Nephron (organoid): ENCODE results near the gene TBCD.
A peak's percentile ranks its signal among the peaks of the same experiment; 100 is the strongest.

Experiments used
- H3K27ac Mint-ChIP-seq, 3 experiments: 2 replicates each; pipeline ENCODE4 v1.8.0; 2020; ENCODE audit warnings: mixed read lengths in 3 of 3, mild to moderate bottlenecking in 2 of 3, moderate library complexity in 1 of 3
- H3K27me3 Mint-ChIP-seq: 2 replicates; pipeline ENCODE4 v1.8.0; 2021; ENCODE audit warnings: low read depth, mild to moderate bottlenecking, moderate library complexity, mixed read lengths
- H3K36me3 Mint-ChIP-seq: 2 replicates; pipeline ENCODE4 v1.8.0; 2020; ENCODE audit warnings: low read depth, mixed read lengths
- H3K4me1 Mint-ChIP-seq: 2 replicates; pipeline ENCODE4 v1.8.0; 2020; ENCODE audit warnings: mixed read lengths
- H3K4me3 Mint-ChIP-seq, 3 experiments: 2 replicates each; pipeline ENCODE4 v1.8.0; 2020; ENCODE audit warnings: mild to moderate bottlenecking in 3 of 3, mixed read lengths in 3 of 3, moderate library complexity in 2 of 3
- H3K9me3 Mint-ChIP-seq: 2 replicates; pipeline ENCODE4 v1.8.0; 2020; ENCODE audit warnings: mixed read lengths
- CTCF ChIP-seq, 3 experiments: fragments of 200-600 bp; sonication (generic); IDR thresholded peaks; one replicate each; pipeline ENCODE4 v1.5.0; 2021; ENCODE audit warnings: antibody characterized with exemption in 3 of 3; ENCODE audit not compliant: unreplicated experiment in 3 of 3

Gene TBCD

GRCh38 chr17:82910041-82910481, 158.2 kb downstream of the TBCD start:
- peaks cover 45% of the 10 kb centered on the region for H3K4me1 Mint-ChIP-seq
- no peak for TF ChIP-seq CTCF (IDR thresholded peaks at IDR 0.05; ENCODE audit: unreplicated experiment in 3 of 3)
- H3K9me3 Mint-ChIP-seq, result no peaks in the 10 kb centered on the region

GRCh38 chr17:82910770-82911169, 158.9 kb downstream of the TBCD start:
- H3K4me3 Mint-ChIP-seq, result no peak overlapping the region
- H3K9me3 Mint-ChIP-seq, result no peaks in the 10 kb centered on the region
- H3K27ac Mint-ChIP-seq, result peak overlapping the region in 1 of 3 experiments; percentile 82
- TF ChIP-seq CTCF (IDR thresholded peaks at IDR 0.05; ENCODE audit: unreplicated experiment in 3 of 3), result no peak
- H3K36me3 Mint-ChIP-seq, result peaks cover 24% of the 10 kb centered on the region
- H3K4me1 Mint-ChIP-seq, result peaks cover 50% of the 10 kb centered on the region
- no peaks in the 10 kb centered on the region for H3K27me3 Mint-ChIP-seq

More at GRCh38 chr17:82910041-82910481, 158.2 kb downstream of the TBCD start:
- peak overlapping the region; percentile 41 to 82 (median 51) for H3K27ac Mint-ChIP-seq
- H3K36me3 Mint-ChIP-seq, result peaks cover 21% of the 10 kb centered on the region
- no peaks in the 10 kb centered on the region for H3K27me3 Mint-ChIP-seq
- H3K4me3 Mint-ChIP-seq, result no peak overlapping the region

GRCh38 chr17:82911822-82912221, 160.0 kb downstream of the TBCD start:
- no peak for TF ChIP-seq CTCF (IDR thresholded peaks at IDR 0.05; ENCODE audit: unreplicated experiment in 3 of 3)
- H3K4me1 Mint-ChIP-seq, result peaks cover 54% of the 10 kb centered on the region
- peak overlapping the region; percentile 29 to 70 (median 66) for H3K27ac Mint-ChIP-seq

GRCh38 chr17:82912484-82913089, 160.7 kb downstream of the TBCD start:
- peak overlapping the region; percentile 22 to 66 (median 29) for H3K27ac Mint-ChIP-seq
- H3K4me1 Mint-ChIP-seq, result peaks cover 54% of the 10 kb centered on the region
- H3K4me3 Mint-ChIP-seq, result no peak overlapping the region
- TF ChIP-seq CTCF (IDR thresholded peaks at IDR 0.05; ENCODE audit: unreplicated experiment in 3 of 3), result no peak
- no peaks in the 10 kb centered on the region for H3K9me3 Mint-ChIP-seq
- H3K36me3 Mint-ChIP-seq, result peaks cover 26% of the 10 kb centered on the region
- H3K27me3 Mint-ChIP-seq, result no peaks in the 10 kb centered on the region

More at GRCh38 chr17:82911822-82912221, 160.0 kb downstream of the TBCD start:
- Mint-ChIP-seq H3K36me3 (peaks cover 26% of the 10 kb centered on the region), H3K9me3 (no peaks in the 10 kb centered on the region), H3K27me3 (no peaks in the 10 kb centered on the region), H3K4me3 (no peak overlapping the region)

GRCh38 chr17:82913304-82914043, 161.6 kb downstream of the TBCD start:
- Mint-ChIP-seq H3K9me3 (no peaks in the 10 kb centered on the region), H3K36me3 (peaks cover 26% of the 10 kb centered on the region), H3K27ac (peak overlapping the region in 1 of 3 experiments; percentile 10)

More at GRCh38 chr17:82913304-82914043, 161.6 kb downstream of the TBCD start:
- Mint-ChIP-seq H3K4me3 (no peak overlapping the region), H3K4me1 (peaks cover 47% of the 10 kb centered on the region), H3K27me3 (no peaks in the 10 kb centered on the region)
- TF ChIP-seq CTCF (IDR thresholded peaks at IDR 0.05; ENCODE audit: unreplicated experiment in 3 of 3), result no peak
